NCI-H748 (cell line): Measurements from ENCODE around the gene GEMIN2.
"Not testable (repeated sequence)": the region's sequence is repeated elsewhere in the genome, so short reads cannot be mapped to it uniquely, and the experiment has no call there.

Experiments used
- DNase-seq: peaks from one replicate; lab custom pipeline; 2025; ENCODE audit not compliant: unreplicated experiment; lab: John Stamatoyannopoulos, UW

GEMIN2 gene

DNA sequence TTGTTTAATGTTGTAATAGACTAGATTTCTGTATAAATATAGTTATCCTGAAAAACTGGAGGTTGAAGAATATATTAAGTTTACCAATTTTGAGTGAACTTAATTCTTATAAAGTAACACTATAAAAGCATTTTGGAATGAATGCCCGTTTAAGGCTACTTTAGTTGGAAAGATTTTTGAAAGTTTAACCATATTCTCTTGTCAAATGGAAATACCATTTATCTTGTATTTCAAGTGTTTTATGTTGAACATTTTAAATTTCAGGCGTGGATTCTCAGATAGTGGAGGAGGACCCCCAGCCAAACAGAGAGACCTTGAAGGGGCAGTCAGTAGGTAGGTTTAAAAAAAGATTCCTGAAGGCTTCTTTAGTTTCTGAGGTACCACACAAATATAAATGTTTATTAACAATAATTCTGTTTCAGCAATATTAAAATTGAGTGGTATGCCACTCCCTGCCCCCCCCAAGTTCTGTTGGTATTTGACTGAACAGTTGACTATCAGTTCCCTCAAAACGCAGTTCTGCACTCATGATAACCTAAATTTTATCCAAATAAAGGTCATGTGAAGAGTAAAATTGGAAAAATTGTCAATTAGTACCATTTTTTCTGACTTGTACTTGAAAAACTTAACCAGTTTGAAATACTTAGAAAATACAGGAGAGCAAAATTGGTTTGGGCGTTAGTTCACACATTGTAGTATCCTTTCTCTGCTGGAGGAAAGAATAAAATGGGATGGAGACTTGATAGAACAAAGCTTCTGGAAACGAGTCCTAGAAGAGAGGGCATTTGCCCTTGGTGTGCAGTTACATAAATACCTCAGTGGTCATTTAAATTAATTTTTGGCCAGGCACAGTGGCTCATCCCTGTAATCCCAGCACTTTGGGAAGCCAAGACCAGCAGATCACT, 62.4 kb downstream of the GEMIN2 start:
- DNase-seq, result no peak

- no peak for DNase-seq
Observed at GRCh38 chr14:39177168-39177545, 63.0 kb downstream of the GEMIN2 start.

DNA sequence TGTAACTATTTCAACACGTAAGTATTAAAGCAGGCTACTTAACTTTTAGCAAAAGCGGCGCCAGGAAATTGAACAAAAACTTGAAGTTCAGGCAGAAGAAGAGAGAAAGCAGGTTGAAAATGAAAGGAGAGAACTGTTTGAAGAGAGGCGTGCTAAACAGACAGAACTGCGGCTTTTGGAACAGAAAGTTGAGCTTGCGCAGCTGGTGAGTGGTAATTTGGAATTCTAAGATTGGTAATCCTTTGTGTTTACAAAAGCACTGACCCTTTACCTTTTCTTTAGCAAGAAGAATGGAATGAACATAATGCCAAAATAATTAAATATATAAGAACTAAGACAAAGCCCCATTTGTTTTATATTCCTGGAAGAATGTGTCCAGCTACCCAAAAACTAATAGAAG, 64.9 kb downstream of the GEMIN2 start:
- no peak for DNase-seq

DNA sequence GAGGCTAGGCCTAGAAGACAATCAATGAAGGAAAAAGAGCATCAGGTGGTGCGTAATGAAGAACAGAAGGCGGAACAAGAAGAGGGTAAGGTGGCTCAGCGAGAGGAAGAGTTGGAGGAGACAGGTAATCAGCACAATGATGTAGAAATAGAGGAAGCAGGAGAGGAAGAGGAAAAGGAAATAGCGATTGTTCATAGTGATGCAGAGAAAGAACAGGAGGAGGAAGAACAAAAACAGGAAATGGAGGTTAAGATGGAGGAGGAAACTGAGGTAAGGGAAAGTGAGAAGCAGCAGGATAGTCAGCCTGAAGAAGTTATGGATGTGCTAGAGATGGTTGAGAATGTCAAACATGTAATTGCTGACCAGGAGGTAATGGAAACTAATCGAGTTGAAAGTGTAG, 66.4 kb downstream of the GEMIN2 start:
- DNase-seq, result no peak

- no peak for DNase-seq
Observed at GRCh38 chr14:39181026-39181692, 67.0 kb downstream of the GEMIN2 start.

- no peak for DNase-seq
Observed at GRCh38 chr14:39181693-39182047, 67.5 kb downstream of the GEMIN2 start.

DNA sequence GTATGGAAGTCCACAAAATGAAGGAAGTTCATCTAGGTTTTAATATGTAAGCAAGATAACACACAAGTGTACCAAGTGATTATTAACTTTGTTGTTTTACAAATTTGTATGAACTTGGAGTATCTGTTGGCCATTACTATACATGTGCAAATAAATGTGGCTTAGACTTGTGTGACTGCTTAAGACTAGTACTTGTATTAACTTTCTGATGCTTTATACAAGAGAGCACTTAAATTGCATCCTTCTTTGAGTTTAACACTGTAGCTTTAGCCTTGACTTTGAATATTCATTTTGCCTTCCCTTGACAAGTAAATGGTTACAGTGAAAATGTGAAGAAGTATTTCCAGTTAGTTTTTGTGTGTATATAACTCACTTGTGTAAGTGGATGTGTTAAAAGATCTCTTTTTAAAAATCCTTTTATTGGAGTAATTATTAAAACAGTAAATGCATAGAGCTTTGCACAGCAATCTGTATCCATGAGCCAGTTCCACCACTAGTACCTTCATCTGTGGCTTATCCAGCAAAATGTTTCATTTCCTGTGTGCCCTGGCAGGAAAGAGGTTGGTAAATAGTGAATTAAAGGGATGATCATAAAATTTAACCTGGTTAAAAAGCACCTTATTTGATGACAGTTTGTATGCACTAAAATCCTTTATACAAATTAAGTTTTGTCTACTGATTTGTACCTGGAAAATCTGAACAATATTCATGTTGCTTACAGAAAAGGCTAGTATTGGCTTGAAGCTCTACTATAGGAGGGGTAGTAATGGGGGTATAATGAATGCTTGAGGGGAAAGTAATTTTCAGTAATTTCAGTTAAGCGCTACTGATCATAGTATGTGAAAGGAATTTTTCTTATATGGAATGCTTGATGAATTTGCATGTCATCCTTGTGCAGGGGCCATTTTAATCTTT, 68.9 kb downstream of the GEMIN2 start:
- no peak for DNase-seq

GRCh38 chr14:39183685-39184003, 69.5 kb downstream of the GEMIN2 start:
- DNase-seq, result not testable (repeated sequence)

GRCh38 chr14:39184628-39185255, 70.6 kb downstream of the GEMIN2 start:
- DNase-seq, result no peak

DNA sequence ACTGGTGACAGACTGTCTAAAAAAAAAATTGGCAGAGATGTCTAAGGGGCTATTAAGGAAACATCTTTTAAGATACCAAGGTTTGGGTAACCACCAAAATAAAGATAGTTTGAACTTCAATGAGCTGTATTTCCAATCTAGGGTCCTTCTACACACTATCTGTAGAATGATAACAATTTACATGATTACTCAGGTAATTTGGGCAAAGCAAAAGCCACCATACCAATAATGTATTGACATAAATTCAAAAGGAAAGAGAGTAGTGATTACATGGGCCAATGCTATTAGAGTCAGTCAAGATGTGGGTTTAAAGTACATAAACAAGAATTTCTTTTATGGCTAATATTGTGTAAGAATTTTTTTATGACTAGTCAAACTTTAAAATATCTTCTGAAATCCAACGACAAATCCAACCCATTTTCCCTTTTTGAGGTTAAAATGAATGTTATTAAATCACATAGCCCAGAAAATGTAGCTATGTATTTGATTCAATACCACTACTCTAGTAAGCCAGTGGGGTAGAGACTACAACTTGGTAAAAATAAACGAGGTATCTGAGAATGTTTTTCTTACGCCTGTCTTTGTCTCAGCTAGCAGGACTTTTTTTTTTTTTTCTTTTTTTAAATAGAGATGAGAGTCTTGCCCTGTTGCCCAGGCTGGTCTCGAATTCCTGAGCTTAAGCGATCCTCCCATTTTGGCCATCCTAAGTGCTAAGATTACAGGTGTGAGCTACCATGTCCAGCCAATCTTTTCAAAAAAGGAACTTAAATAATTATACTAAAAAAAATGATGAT, 71.3 kb downstream of the GEMIN2 start:
- no peak for DNase-seq
